GM19238 (cell line): ENCODE data around the gene CYP4F12.
"Not testable (repeated sequence)": the region's sequence is repeated elsewhere in the genome, so short reads cannot be mapped to it uniquely, and the experiment has no call there.

Experiments
- DNase-seq: peaks from one replicate; pipeline ENCODE4 v3.0.0; 2011; ENCODE audit warnings: low spot score; ENCODE audit not compliant: insufficient read length

Gene CYP4F12

DNA sequence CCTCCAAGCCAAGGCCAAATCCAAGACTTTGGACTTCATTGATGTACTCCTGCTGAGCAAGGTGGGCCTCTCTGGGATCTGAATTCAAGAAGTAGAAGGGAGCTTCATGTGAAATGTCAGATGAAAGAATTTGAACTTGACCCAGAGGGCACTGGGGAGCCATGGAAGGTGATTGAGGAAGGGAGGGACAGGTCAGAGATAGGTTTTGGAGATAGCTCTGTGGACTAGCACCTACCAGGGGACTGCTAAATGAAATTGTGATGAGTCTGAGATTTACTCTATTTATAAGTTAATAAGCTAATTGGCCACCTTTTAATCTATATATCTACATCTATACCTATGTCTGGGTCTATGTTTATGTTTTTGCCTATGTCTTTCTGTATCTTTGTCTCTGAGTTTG, 22.8 kb upstream of the CYP4F12 start:
- DNase-seq, result not testable (repeated sequence)

DNA sequence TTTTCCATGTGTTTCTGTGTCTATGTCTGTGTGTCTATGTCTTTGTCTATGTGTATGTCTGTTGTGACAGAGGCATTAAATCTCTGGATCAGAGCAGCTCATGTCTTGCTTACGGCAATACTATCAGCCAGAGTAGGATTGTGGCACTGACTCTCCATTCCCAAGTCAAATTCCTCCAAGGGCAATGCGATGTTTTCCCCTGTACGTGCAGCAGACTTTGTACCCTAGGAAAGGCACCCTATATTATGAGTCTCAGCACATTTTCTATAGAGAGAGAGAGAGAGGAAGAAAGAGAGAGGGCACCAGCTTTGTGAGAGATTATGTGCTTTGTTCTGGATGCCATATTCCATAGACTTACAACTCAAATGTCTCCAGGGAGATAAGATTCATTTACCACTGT, 21.1 kb upstream of the CYP4F12 start:
- no peak for DNase-seq

GRCh38 chr19:15652559-15653278, 20.2 kb upstream of the CYP4F12 start:
- DNase-seq, result no peak

GRCh38 chr19:15656467-15656866, 16.4 kb upstream of the CYP4F12 start:
- DNase-seq, result no peak

GRCh38 chr19:15663247-15663646, 9.6 kb upstream of the CYP4F12 start:
- DNase-seq, result no peak

DNA sequence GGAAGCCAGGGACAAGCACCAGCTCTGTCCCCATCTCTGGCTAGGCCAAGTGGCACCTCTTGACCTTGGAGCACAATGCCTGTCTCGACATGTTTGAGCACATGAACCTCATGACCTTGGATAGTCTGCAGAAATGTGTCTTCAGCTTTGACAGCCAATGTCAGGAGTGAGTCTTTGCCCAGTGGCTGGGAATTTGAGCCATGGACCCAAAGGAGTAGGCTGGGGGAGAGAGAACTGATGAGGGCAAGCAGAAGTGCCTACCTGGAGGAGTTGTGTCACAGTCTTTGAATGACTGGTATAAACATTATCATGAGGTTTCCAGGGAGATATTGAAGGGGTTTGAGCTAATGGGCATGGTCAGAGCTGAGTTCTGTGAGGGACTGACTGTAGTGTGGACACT, 6.7 kb upstream of the CYP4F12 start:
- DNase-seq, result no peak

DNA sequence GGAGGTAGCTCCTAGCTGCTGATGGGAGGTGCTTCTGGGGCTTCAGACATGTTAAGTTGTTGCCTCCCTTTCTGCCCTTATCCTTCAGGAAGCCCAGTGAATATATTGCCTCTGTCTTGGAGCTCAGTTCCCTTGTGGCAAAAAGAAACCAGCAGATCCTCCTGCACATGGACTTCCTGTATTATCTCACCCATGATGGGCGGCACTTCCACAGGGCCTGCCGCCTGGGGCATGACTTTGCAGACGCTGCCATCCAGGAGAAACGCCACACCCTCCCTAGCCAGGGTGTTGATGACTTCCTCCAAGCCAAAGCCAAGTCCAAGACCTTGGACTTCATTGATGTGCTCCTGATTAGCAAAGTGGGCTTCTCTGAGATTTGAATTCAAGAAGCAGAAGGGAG, 6.0 kb upstream of the CYP4F12 start:
- no peak for DNase-seq

- no peak for DNase-seq
Observed at GRCh38 chr19:15669440-15669839, 3.4 kb upstream of the CYP4F12 start.

GRCh38 chr19:15669891-15670290, 3.0 kb upstream of the CYP4F12 start:
- no peak for DNase-seq

GRCh38 chr19:15671237-15671821, 1.6 kb upstream of the CYP4F12 start:
- no peak for DNase-seq

- no peak for DNase-seq
Observed at GRCh38 chr19:15671891-15672579, 852 bp upstream of the CYP4F12 start.

DNA sequence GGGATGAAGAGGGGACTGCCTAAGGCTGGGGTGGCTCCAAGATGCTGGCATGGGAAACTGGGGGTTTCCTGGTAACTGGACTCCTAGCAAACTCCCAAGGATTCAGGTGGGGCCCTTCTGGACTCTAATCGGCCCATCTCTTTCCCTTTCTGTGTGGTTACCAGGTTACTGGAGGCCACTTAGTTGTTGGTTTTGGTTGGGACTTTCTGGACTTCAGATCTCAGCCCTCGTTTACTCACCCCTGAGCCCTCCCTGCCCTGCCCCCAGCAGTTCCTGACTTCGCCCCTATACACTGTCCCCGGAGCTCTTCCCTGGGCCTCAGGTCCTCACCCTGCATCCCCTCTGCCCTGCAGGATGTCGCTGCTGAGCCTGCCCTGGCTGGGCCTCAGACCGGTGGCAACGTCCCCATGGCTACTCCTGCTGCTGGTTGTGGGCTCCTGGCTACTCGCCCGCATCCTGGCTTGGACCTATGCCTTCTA, 328 bp downstream of the CYP4F12 start:
- DNase-seq, result no peak

GRCh38 chr19:15675560-15675959, 2.7 kb downstream of the CYP4F12 start:
- no peak for DNase-seq

DNA sequence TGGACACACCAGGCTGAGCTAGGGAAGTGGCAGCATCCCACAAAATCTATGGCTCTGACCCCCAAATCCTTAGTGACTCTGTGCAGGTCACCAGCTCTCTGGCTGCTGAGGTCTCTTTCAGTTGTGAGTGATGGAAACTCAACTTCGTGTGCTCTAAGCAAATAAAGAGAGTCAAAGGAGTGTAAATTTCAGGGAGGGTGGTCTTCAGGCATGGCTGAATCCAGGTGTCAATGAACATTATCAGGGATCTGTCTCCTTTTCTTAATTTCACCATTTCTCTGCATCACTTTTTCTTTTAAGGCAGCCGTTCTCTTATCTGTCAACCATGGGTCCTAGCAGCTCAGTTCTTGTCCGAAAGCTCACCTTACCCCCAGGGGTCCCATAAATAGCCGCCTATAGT, 6.2 kb downstream of the CYP4F12 start:
- DNase-seq, result no peak

DNA sequence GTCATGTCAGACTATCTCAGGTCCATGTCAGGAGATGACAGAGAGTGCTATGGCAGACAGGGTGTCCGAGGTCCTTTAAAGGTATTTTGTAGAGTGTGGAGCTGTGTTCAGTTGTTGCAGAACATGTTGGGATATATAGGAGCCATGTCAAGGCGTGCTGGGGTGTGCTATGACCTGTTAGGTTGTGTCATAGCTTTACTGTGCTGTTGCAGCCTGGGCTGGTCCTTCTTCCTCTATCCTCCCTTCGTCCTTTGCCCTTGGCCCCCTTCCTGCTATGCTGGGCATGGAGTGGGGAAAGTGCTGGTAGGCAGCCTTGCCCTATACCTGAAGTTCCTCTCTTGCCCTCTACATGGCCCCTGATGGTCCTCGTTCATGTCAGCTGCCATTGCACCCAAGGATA, 7.0 kb downstream of the CYP4F12 start:
- not testable (repeated sequence) for DNase-seq

GRCh38 chr19:15680478-15681322, 7.8 kb downstream of the CYP4F12 start:
- no peak for DNase-seq

- no peak for DNase-seq
Observed at GRCh38 chr19:15683411-15683810, 10.5 kb downstream of the CYP4F12 start.

DNA sequence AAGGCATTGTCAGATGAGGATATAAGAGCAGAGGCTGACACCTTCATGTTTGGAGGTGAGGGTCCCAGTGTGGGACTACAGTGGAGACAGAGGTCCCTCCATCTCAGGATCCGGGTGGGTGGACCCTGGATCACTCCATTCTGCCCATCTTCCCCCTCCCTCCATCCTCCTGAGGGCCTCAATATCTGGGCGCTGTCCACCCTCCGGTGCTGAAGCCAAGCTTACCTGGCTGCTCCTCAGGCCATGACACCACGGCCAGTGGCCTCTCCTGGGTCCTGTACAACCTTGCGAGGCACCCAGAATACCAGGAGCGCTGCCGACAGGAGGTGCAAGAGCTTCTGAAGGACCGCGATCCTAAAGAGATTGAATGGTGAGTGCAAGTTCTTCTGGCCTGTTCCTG, 11.9 kb downstream of the CYP4F12 start:
- DNase-seq, result no peak

DNA sequence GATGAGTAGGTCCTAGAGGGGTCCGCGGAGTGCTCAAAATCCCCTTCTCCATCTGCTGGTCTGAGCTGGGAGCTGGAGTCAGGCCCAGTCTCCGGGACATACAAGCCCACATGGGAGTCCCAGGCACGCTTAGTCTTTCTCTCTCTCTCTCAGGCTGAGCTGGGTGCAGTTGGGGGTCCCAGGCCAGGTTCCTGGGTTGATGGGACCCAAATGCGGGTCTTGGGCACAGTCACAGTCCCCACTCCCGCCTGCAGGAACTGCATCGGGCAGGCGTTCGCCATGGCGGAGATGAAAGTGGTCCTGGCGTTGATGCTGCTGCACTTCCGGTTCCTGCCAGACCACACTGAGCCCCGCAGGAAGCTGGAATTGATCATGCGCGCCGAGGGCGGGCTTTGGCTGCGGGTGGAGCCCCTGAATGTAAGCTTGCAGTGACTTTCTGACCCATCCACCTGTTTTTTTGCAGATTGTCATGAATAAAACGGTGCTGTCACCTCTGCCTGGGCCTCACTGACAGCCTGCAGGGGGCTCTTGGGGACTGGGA, 23.8 kb downstream of the CYP4F12 start:
- no peak for DNase-seq

GRCh38 chr19:15701757-15702533, 29.1 kb downstream of the CYP4F12 start:
- DNase-seq, result no peak

GRCh38 chr19:15702534-15702930, 29.6 kb downstream of the CYP4F12 start:
- no peak for DNase-seq
